Measurements from ENCODE around the gene CRYBB1.

The CRYBB1 gene

DNA sequence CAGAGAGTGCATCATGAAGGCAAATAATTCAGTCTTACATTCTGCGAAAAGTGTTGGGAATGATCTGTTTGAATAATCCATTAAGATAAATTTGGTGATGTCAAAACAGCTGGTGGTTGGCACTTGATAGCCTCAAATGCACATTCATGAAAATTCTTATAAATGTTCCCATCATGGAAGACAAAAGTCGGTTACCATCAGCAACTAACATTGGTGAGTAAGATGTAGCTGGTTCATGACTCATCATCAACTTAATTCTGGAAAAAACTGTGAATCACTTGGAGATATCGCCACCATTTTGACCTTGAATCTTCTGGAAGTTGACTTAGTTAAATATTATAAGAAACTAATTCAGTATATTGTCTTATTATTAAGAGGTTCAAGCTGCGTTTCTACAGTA is 11.2 kb downstream of the CRYBB1 start:
- DNase-seq (ENCODE audit: low spot score) = no peak

GRCh38 chr22:26604368-26604767 is 13.5 kb downstream of the CRYBB1 start:
- DNase-seq (ENCODE audit: low spot score) = no peak

DNA sequence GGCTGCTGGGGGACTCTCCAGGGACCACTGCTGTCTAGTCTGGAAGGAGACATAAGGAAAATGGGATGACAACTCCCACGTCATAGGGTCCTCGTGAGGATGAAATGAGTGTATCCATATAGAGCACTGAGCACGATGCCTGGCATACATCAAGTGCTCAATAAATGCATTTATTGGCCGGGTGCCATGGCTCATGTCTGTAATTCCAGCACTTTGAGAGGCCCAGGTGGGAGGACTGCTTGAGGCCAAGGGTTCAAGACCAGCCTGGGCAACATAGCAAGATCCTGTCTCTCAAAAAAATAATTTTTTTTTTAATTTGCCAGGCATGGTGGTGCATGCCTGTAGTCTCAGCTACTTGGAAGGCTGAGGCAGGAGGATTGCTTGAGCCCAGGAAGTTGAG is 15.7 kb downstream of the CRYBB1 start:
- no peak for DNase-seq (ENCODE audit: low spot score)

DNA sequence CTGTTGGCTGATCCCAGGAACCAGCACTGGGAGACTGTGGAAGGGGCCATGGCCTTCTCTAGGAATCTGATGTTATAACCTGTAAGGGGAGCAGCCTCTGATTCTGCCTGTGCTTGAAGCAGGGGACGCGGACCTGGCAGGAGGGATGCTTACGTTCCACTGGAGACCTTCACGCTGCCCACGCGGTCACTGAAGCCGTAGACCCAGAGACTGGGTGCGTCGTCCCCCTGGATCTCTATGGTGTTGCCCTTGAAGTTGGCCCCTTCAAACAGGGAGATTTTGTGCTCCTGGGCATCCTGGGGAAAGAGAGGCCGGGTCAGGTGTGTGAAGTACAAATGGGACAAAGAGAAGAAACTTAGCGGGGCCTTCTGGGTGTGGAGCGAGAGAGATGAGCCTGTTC is 16.1 kb downstream of the CRYBB1 start:
- no peak for DNase-seq (ENCODE audit: low spot score)

DNA sequence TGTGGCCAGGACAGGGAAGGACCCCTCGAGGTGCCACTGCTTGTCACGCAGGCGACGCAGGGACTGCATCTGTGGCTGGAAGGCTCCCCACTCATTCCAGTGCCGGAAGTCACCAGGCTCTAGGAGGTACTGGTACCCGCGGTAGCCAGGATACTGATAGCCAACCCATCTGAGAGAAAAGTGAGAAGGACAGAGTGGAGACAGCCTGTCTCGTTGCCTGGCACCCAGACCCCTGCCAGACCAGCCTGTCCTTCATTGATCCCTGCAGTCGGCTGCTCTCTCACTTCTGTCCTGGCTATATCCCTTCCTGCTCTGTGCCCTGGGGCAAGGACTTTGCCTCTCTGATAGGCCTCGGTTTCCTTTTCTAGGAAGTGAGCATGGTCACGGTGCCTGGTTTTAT is 18.3 kb downstream of the CRYBB1 start:
- no peak for DNase-seq (ENCODE audit: low spot score)

GRCh38 chr22:26597480-26597879 is 20.3 kb downstream of the CRYBB1 start:
- no peak for DNase-seq (ENCODE audit: low spot score)

DNA sequence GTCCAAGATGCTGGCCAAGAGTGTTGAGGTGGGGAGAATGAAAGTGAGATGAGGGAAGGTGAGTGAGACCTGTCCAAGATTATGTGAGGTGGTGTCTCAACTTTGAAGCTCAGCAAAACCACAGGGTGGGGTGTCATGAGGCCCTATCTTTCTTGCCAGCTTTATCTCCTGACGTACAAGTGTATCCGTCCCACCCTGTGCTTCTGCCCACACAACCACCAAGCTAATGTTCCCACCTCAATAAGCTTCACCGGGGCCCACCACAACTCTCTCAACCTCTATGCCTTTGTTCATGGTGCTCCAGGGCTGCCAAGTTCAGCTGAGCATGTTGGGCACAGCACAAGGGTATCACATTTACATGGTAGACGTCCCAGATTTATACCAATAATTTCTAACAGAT is 20.8 kb downstream of the CRYBB1 start:
- no peak for DNase-seq (ENCODE audit: low spot score)

- no peak for DNase-seq (ENCODE audit: low spot score)
These were observed 24.1 kb downstream of the CRYBB1 start for GRCh38 chr22:26593763-26594162.

DNA sequence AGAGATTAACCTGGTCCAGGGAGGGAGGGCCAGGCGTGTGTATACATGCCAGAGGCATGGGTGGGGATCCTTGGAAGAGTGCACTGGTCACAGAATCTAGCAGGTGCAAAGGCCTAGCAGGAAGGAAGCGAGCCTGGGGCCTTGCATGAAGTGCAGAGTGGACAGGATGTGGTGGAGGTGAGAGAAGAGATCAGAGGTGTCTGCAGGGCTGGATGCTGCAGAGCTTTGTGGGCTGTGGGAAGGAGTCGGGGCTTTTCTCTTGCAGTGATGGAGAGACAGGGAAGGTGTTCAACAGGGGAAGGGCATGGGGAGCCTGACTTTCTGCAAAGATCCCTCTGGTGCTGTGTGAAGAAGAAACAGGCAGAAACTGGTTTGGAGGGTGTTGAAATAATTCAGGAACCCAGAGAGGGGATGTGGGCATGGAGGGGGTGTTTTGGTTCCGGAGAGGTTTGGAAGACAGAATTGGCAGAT is 25.4 kb downstream of the CRYBB1 start:
- DNase-seq (ENCODE audit: low spot score) = peak; percentile 57

- peak; percentile 72 for DNase-seq (ENCODE audit: low spot score)
These were observed 27.7 kb downstream of the CRYBB1 start, which contains the start of gene TPST2 for GRCh38 chr22:26589845-26590736. TPST2 (minus strand) TSS chr22:26590132; CDS start chr22:26541630, 48,502 bp downstream.

DNA sequence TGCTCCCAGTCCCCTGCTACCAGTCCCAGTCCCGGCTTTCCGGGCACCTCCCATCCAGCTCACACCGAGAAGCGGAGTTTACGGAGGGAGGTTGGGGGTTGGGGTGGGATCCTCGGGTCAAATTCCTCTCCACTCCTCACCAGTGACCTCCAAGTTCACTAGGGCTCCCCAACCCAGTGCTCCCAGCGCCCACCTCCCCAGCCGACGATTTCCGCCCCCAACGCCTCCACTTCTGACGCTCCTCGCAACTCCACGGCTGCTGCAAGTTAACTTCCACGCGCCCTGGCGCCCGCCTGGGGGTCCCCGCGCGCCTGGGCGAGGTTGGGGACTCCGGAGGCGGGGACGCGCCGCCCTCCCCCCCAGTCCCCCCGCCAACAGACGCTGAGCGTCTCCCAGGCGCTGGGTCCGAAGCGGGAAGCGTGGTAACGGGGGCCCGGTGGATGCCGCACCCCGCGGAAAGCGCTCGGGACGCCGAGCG is 28.4 kb downstream of the CRYBB1 start:
- DNase-seq (ENCODE audit: low spot score) = no peak

- DNase-seq (ENCODE audit: low spot score) = no peak
These were observed 29.0 kb downstream of the CRYBB1 start for GRCh38 chr22:26588729-26589366.

DNA sequence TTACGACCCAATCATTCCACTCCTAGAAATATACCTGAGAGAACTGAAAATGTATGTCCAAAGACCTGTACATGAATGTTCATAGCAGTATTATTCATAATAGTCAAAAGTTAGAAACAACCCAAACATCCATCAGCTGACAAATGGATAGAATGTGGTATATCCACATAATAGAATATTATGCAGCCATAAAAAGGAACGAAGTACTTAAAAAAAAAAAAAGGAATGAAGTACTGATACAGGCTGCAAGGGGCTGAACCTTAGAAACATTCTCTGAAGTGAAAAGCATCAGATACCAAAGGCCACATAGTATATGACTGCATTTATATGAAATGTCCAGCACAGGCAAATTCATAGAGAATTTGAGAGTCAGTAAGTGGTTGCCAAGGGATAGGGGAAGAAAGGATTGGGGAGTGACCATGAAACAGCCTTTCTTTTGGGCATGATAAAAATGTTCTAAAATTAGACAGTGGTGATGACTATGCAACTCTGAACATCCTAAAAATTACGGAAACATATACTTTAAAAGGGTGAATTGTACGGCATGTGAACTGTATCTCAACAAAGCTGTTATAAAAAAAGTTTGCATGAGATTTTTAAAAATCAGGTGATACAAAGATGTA is 29.7 kb downstream of the CRYBB1 start:
- no peak for DNase-seq (ENCODE audit: low spot score)

DNA sequence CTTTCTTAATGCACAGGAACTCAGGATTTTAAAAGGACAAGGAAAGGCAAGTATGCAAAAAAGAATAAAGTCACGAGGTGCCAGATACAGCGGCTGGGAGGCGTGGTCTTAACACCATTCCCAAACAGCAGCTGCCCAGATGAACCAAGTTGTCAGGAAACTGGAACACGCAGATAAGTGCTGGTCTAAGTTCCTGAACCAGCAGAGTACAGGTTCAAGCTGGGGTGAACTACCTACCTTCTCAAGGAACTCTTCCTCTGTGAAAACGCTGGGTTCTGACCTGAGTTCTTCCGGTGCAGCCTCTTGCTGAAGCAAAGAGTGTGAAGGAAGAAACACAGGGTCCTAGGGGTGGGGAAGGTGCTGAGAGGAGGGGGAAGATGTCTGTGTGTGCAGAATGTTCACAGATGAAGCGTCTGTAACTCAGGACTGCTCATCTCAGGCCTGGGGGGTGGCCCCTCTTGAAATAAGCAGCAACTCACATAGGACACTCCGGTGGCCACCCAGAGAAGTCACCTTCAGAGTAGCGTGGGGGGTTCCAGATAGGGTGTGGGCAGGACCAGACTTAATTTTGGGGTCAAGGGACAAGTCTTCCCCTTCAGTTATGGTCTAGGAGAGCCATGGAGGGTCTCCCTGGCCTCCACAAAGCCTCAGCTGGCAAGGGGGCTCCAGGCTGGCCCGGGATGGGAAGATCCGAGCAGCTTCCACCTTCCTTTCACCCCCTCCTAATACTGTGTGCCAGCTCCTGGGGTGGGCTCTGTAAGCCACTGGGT is 31.1 kb downstream of the CRYBB1 start:
- DNase-seq (ENCODE audit: low spot score) = peak; percentile 27

DNA sequence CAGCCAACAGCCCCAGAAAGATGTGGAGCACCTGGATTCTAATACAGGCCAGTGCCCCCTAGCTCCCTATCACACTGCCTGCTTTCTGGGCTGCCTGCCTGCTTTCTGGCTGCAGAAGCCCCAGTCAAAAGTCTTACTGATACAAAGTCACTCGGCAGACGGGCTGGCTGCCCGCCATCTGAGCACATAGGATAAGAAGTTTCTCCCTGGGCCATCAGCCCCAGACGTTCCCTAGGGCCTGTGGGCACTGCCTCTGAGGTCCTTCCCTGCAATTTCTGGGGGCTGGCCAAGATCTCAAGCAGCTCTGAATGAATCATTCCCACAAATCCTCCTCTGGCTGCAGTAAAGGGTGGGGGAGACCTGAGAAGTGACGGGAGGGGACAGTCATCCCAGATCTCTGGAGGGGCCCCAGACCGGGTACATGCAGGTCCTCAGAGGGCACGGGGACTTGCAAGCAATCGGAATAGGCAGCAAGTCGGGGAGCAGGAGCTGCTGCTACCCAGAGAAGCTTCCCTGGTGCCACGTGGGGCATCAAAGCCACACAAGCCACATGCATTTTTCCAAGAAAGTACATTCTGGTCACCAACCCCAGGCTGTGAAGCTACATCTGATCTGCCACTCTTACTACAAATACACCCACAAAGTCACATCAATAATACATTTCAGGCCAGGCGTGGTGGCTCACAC is 32.6 kb downstream of the CRYBB1 start:
- no peak for DNase-seq (ENCODE audit: low spot score)

DNA sequence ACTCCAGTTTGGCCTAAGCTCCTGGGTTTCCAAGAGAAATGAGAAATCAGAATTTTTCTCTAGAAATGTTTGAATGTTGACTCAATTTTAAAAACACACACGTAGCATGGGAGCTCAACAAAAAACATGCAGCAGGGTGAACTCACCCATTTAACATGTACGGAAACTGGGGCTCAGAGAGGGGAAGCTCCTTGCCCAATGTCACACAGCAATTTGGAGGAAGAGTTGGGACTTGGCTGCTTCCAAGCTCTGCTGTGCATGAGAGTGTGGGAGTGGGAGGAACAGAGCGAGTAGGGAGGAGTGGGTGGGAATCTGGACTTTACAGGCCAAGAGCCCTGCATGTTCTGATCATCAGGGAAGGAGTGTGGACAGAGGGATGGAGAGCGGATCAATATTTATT is 33.8 kb downstream of the CRYBB1 start:
- DNase-seq (ENCODE audit: low spot score) = no peak

GRCh38 chr22:26581633-26582168 is 36.1 kb downstream of the CRYBB1 start:
- DNase-seq (ENCODE audit: low spot score) = no peak

GRCh38 chr22:26581026-26581425 is 36.8 kb downstream of the CRYBB1 start:
- DNase-seq (ENCODE audit: low spot score) = no peak

GRCh38 chr22:26580240-26580962 is 37.4 kb downstream of the CRYBB1 start:
- no peak for DNase-seq (ENCODE audit: low spot score)

DNA sequence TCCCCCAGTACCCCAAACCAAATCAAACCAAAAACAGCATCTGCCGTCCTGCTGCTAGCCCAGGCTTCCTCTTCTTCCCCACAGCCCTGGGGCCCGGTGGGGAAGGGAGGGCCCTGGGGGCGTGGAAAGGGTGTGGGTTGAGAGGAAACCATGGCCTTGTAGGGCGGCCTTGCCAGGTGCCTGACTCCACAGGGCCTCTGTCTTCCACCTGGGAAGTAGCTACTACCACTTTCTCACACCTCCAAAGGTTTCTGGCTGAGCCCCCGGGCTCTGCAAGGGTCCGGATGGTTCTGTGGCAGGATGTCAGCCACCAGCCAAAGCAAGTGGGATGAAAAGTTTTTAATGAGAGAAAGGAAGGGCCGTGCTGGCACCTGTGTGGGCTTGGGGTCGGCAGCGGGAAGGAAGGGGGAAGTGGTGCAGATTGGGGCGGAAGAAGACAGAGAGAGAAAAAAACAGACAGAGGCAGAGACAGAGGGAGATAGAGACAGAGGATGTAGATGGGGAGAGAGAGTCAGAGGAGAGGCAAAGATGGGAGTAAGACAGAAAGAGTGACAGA is 38.4 kb downstream of the CRYBB1 start:
- DNase-seq (ENCODE audit: low spot score) = peak; percentile 52

Data from CD4-positive, alpha-beta T cell treated with Interleukin-6 at 100 ng/mL for 8 hours (primary cell).